Breast epithelium (tissue), 3 donors: Measurements from ENCODE around the gene GRIK1.

Experiments
- POLR2AphosphoS5 ChIP-seq, 3 donors: sonication (generic); formaldehyde crosslinking; IDR thresholded peaks; one replicate each; pipeline ENCODE4 v1.6.1; 2017; ENCODE audit warnings: antibody characterized with exemption in 3 of 3
- TF ChIP-seq, protein P1 (sequence below), 3 donors: fragments of 450-650 bp; IDR thresholded peaks; one replicate each; pipeline ENCODE4 v1.5.1; 2016 to 2017; ENCODE audit warnings: antibody characterized with exemption in 3 of 3, mild to moderate bottlenecking in 3 of 3, moderate library complexity in 3 of 3

DNA sequence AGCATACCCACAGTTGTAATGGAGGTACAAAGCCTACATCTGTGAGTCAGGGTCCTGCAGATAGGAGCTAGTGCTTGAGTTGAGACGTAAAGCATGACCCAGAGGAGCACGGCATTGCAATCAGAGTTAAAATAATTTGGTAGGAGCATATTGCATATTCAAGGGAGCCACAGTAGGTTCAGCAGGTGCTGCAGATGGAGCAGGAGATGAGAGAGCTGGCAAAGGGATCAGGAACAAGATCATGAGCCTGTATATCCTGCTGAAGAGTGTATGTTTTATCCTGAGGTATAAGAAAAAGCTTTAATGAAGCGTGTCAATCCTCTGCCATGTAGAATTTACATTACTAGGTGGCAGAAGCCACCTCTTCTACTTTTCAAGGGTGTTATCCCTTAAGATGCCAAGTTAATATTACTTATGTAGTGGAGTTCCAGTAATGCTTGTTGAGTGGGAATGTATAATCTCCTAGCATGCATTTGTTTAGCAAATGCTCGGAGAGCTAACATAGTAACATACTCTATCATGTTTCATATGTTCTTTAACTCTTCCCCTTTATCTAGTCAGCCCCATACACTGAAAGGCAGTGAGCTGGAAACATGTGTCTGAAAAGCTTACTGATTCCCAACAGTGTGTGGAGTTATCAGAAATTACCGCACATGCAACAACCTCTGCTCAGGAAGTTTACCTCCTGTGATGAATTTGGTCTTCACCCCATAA, 300.3 kb downstream of the GRIK1 start:
- TF ChIP-seq, protein P1, sequence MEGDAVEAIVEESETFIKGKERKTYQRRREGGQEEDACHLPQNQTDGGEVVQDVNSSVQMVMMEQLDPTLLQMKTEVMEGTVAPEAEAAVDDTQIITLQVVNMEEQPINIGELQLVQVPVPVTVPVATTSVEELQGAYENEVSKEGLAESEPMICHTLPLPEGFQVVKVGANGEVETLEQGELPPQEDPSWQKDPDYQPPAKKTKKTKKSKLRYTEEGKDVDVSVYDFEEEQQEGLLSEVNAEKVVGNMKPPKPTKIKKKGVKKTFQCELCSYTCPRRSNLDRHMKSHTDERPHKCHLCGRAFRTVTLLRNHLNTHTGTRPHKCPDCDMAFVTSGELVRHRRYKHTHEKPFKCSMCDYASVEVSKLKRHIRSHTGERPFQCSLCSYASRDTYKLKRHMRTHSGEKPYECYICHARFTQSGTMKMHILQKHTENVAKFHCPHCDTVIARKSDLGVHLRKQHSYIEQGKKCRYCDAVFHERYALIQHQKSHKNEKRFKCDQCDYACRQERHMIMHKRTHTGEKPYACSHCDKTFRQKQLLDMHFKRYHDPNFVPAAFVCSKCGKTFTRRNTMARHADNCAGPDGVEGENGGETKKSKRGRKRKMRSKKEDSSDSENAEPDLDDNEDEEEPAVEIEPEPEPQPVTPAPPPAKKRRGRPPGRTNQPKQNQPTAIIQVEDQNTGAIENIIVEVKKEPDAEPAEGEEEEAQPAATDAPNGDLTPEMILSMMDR (IDR thresholded peaks at IDR 0.05): no peak
- no peak for TF ChIP-seq POLR2AphosphoS5 (IDR thresholded peaks at IDR 0.05)
